MM.1S (cell line): Measurements from ENCODE around the gene PSG7.
"Not testable (repeated sequence)": the region's sequence is repeated elsewhere in the genome, so short reads cannot be mapped to it uniquely, and the experiment has no call there.

Source experiments
- CTCF ChIP-seq: fragments of 300-600 bp; sonication (generic); IDR thresholded peaks from 2 replicates; pipeline ENCODE4 v1.5.1; 2016; ENCODE audit warnings: antibody characterized with exemption, low read length, mixed read lengths
- EZH2 ChIP-seq: fragments of 300-600 bp; sonication (generic); optimal IDR thresholded peaks from 2 replicates; pipeline ENCODE3; 2017; ENCODE audit warnings: low read depth, mild to moderate bottlenecking, antibody characterized with exemption, low read length, mixed read lengths
- EZH2phosphoT487 ChIP-seq: fragments of 300-600 bp; sonication (generic); IDR thresholded peaks from 2 replicates; pipeline ENCODE4 v1.6.1; 2018; ENCODE audit warnings: antibody characterized with exemption, low read length

DNA sequence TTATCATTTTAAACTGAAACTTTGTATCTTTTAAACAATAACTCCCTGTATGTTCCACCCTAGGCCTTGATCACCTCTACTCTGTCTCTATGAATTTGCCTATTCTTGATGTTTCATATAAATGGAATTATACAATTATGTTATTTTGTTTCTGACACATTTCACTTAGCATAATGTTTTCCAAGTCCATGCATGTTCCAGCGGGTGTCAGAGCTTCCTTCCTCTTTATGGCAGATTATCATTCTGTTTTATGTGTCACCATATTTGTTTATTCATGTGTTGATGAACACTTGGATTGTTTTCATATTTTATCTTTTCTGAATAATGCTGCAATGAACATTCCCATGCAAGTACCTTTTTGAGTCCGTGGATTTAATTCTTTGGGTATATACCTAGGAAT, 54.3 kb downstream of the PSG7 start:
- TF ChIP-seq CTCF, EZH2, EZH2phosphoT487: not testable (repeated sequence)
